ENCODE data around the gene LRCH2.

LRCH2 gene

DNA sequence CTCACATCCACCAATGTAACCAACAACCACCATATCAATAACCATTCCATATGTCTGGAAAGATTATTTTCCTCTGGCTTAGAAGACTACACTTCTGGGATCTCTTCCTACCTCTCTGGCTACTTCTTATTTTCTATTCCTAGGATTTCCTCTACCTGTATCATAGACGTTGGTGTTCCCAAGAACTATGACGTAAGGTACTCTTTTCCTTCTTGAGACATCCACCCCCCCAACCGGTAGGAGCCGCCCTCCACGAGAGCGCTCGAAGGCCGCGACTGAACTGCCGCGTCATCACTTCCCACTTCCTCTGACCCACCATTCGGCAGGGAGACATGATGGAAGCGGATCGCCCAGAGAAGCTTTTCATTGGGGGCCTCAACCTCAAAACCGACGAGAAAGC, 44.8 kb downstream of the LRCH2 start, which contains the start of gene RBMXL3:
Gene RBMXL3 (plus strand): TSS at position 301 of the 400 bp plus-strand sequence. CDS start 32 bp downstream, at position 333.
- no peak for TF ChIP-seq EP300 (IDR thresholded peaks at IDR 0.05; ENCODE audit: borderline replicate concordance)
- no peak for TF ChIP-seq NFIC (IDR thresholded peaks at IDR 0.05)
- no peak for TF ChIP-seq FOXM1 (IDR thresholded peaks at IDR 0.05; ENCODE audit: borderline replicate concordance, low read depth)
- TF ChIP-seq CREB1 (IDR thresholded peaks at IDR 0.05; ENCODE audit: low read depth), result no peak
- TF ChIP-seq CEBPB (IDR thresholded peaks at IDR 0.05), result no peak
- TF ChIP-seq RAD21 (IDR thresholded peaks at IDR 0.05; ENCODE audit: low read depth), result no peak
- no peak for TF ChIP-seq TAF1 (IDR thresholded peaks at IDR 0.05; ENCODE audit: low read depth)
- no peak for TF ChIP-seq EGR1 (IDR thresholded peaks at IDR 0.05)

- TF ChIP-seq EGR1 (IDR thresholded peaks at IDR 0.05) (no peak), TEAD4 (IDR thresholded peaks at IDR 0.05) (no peak), YY1 (IDR thresholded peaks at IDR 0.05; ENCODE audit: low read depth) (no peak), TCF12 (IDR thresholded peaks at IDR 0.05; ENCODE audit: low read depth) (no peak), NFIC (IDR thresholded peaks at IDR 0.05) (no peak), CREB1 (IDR thresholded peaks at IDR 0.05; ENCODE audit: low read depth) (no peak), FOXM1 (IDR thresholded peaks at IDR 0.05; ENCODE audit: borderline replicate concordance, low read depth) (no peak), CEBPB (IDR thresholded peaks at IDR 0.05) (no peak), MAX (IDR thresholded peaks at IDR 0.05) (no peak), ZBTB7A (IDR thresholded peaks at IDR 0.05; ENCODE audit: low read depth) (no peak), EP300 (IDR thresholded peaks at IDR 0.05; ENCODE audit: borderline replicate concordance) (no peak), TAF1 (IDR thresholded peaks at IDR 0.05; ENCODE audit: low read depth) (no peak), RAD21 (IDR thresholded peaks at IDR 0.05; ENCODE audit: low read depth) (no peak)
- TF ChIP-seq, protein P1, sequence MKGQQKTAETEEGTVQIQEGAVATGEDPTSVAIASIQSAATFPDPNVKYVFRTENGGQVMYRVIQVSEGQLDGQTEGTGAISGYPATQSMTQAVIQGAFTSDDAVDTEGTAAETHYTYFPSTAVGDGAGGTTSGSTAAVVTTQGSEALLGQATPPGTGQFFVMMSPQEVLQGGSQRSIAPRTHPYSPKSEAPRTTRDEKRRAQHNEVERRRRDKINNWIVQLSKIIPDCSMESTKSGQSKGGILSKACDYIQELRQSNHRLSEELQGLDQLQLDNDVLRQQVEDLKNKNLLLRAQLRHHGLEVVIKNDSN (IDR thresholded peaks at IDR 0.05), result no peak
- TF ChIP-seq, protein P2, sequence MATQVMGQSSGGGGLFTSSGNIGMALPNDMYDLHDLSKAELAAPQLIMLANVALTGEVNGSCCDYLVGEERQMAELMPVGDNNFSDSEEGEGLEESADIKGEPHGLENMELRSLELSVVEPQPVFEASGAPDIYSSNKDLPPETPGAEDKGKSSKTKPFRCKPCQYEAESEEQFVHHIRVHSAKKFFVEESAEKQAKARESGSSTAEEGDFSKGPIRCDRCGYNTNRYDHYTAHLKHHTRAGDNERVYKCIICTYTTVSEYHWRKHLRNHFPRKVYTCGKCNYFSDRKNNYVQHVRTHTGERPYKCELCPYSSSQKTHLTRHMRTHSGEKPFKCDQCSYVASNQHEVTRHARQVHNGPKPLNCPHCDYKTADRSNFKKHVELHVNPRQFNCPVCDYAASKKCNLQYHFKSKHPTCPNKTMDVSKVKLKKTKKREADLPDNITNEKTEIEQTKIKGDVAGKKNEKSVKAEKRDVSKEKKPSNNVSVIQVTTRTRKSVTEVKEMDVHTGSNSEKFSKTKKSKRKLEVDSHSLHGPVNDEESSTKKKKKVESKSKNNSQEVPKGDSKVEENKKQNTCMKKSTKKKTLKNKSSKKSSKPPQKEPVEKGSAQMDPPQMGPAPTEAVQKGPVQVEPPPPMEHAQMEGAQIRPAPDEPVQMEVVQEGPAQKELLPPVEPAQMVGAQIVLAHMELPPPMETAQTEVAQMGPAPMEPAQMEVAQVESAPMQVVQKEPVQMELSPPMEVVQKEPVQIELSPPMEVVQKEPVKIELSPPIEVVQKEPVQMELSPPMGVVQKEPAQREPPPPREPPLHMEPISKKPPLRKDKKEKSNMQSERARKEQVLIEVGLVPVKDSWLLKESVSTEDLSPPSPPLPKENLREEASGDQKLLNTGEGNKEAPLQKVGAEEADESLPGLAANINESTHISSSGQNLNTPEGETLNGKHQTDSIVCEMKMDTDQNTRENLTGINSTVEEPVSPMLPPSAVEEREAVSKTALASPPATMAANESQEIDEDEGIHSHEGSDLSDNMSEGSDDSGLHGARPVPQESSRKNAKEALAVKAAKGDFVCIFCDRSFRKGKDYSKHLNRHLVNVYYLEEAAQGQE (IDR thresholded peaks at IDR 0.05; ENCODE audit: low read depth), result no peak
Observed at GRCh38 chrX:115183980-115184379, 49.9 kb downstream of the LRCH2 start.

- no peak for TF ChIP-seq YY1 (IDR thresholded peaks at IDR 0.05; ENCODE audit: low read depth)
- TF ChIP-seq, protein P1 (IDR thresholded peaks at IDR 0.05), result no peak
- TF ChIP-seq RAD21 (IDR thresholded peaks at IDR 0.05; ENCODE audit: low read depth), result no peak
- TF ChIP-seq, protein P2 (IDR thresholded peaks at IDR 0.05; ENCODE audit: low read depth), result no peak
- TF ChIP-seq NFIC (IDR thresholded peaks at IDR 0.05), result no peak
- no peak for TF ChIP-seq EGR1 (IDR thresholded peaks at IDR 0.05)
- no peak for TF ChIP-seq TAF1 (IDR thresholded peaks at IDR 0.05; ENCODE audit: low read depth)
- TF ChIP-seq CREB1 (IDR thresholded peaks at IDR 0.05; ENCODE audit: low read depth), result no peak
- TF ChIP-seq FOXM1 (IDR thresholded peaks at IDR 0.05; ENCODE audit: borderline replicate concordance, low read depth), result no peak
- TF ChIP-seq TCF12 (IDR thresholded peaks at IDR 0.05; ENCODE audit: low read depth), result no peak
- no peak for TF ChIP-seq ZBTB7A (IDR thresholded peaks at IDR 0.05; ENCODE audit: low read depth)
- TF ChIP-seq EP300 (IDR thresholded peaks at IDR 0.05; ENCODE audit: borderline replicate concordance), result no peak
- TF ChIP-seq CEBPB (IDR thresholded peaks at IDR 0.05), result no peak
- TF ChIP-seq TEAD4 (IDR thresholded peaks at IDR 0.05), result no peak
- no peak for TF ChIP-seq MAX (IDR thresholded peaks at IDR 0.05)
Observed at GRCh38 chrX:115178473-115178872, 55.4 kb downstream of the LRCH2 start.

DNA sequence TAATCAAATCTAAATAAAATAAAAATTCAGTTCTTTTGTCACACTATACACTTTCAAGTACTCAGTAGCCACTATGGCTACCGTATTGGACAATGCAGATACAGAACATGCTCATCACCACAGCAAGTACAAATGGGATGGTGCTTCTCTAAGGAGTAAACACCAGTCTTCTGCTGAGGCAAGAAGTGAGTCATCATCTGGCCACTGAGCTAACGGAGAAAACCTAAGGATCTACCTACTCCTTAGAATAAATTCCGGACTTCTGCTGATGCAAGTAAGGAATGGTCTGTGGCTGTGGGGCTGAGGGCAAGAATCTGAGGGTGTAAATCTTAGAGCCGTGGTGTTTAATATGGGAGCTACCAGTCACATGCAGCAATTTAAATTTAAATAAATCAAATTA, 56.0 kb downstream of the LRCH2 start:
- no peak for TF ChIP-seq TCF12 (IDR thresholded peaks at IDR 0.05; ENCODE audit: low read depth)
- no peak for TF ChIP-seq MAX (IDR thresholded peaks at IDR 0.05)
- TF ChIP-seq TEAD4 (IDR thresholded peaks at IDR 0.05), result no peak
- TF ChIP-seq YY1 (IDR thresholded peaks at IDR 0.05; ENCODE audit: low read depth), result no peak
- TF ChIP-seq RAD21 (IDR thresholded peaks at IDR 0.05; ENCODE audit: low read depth), result no peak
- no peak for TF ChIP-seq FOXM1 (IDR thresholded peaks at IDR 0.05; ENCODE audit: borderline replicate concordance, low read depth)
- no peak for TF ChIP-seq CREB1 (IDR thresholded peaks at IDR 0.05; ENCODE audit: low read depth)
- no peak for TF ChIP-seq NFIC (IDR thresholded peaks at IDR 0.05)
- TF ChIP-seq, protein P1 (IDR thresholded peaks at IDR 0.05), result no peak
- TF ChIP-seq, protein P2 (IDR thresholded peaks at IDR 0.05; ENCODE audit: low read depth), result no peak
- TF ChIP-seq ZBTB7A (IDR thresholded peaks at IDR 0.05; ENCODE audit: low read depth), result no peak
- no peak for TF ChIP-seq CEBPB (IDR thresholded peaks at IDR 0.05)
- TF ChIP-seq EGR1 (IDR thresholded peaks at IDR 0.05), result no peak
- no peak for TF ChIP-seq TAF1 (IDR thresholded peaks at IDR 0.05; ENCODE audit: low read depth)
- TF ChIP-seq EP300 (IDR thresholded peaks at IDR 0.05; ENCODE audit: borderline replicate concordance), result no peak
